ENCODE data around the gene CCIN.
"Not testable (repeated sequence)": the region's sequence is repeated elsewhere in the genome, so short reads cannot be mapped to it uniquely, and the experiment has no call there.

Gene CCIN

GRCh38 chr9:36162211-36162738 lies 6.9 kb upstream of the CCIN start:
- DNase-seq = no peak

- DNase-seq = no peak
Measured at GRCh38 chr9:36163049-36163785, 6.0 kb upstream of the CCIN start.

- no peak for DNase-seq
Measured at GRCh38 chr9:36163786-36164170, 5.4 kb upstream of the CCIN start.

DNA sequence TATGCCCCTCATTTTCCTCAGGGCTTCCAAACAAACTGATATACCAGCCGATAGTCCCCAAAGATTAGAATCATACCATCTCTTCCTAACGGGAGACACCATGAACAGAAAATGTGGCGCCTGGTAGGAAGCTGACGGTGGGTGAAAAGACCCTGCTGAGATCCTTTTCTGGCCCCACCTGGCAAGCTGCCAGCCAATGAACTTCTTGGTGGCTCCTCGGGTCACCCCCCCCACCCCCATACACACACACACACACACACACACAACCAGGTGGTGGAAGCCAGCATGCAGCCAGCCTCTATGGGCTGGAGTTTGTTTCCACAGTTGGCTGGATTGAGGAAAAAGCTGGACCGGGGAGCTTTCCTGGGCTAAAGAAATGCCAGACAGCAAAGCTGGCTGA lies 4.8 kb upstream of the CCIN start:
- no peak for DNase-seq

DNA sequence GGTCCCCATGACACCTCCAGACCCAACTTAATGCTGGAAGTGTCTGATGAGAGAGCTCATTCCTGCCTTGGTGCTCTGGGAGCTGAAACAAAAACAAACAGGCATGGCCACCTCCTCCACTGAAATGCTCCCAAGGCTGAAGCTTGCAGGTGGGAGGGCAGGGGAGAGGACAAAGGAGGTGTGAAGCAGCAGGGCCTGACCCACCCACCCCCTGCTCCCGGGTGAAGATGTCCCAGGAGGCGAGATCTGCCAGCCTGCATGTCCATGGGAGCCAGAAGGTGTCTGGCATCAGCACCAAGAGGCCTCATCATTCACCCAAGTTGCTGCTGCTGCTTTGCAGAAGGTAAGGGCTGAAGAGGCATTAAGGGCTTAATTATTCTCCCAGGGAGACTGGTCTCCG lies 4.2 kb upstream of the CCIN start:
- DNase-seq = no peak

GRCh38 chr9:36165826-36166167 lies 3.4 kb upstream of the CCIN start:
- DNase-seq = no peak

- DNase-seq = peak; percentile 84 to 89
Measured at GRCh38 chr9:36166168-36166927, 2.8 kb upstream of the CCIN start.

DNA sequence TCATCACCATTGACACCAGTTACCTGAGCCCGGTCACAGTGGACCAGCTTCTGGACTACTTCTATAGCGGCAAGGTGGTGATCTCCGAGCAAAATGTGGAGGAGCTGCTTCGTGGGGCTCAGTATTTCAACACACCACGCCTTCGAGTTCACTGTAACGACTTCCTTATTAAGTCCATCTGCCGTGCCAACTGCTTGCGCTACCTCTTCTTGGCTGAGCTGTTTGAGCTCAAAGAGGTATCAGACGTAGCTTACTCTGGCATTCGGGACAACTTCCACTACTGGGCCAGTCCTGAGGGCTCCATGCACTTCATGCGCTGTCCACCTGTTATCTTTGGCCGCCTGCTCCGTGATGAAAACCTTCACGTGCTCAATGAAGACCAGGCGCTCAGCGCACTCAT lies 520 bp downstream of the CCIN start:
- DNase-seq = no peak

DNA sequence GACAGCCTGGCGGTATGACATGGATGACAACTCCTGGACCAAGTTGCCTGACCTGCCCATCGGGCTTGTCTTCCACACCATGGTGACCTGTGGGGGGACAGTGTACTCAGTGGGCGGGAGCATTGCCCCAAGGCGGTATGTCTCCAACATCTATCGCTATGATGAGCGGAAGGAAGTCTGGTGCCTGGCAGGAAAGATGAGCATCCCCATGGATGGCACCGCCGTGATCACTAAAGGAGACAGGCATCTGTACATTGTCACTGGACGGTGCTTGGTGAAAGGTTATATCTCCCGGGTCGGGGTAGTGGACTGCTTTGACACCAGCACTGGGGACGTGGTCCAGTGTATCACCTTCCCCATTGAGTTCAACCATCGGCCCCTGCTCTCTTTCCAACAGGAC lies 1.3 kb downstream of the CCIN start:
- DNase-seq = no peak

GRCh38 chr9:36173861-36174260 lies 4.7 kb downstream of the CCIN start:
- DNase-seq = no peak

- DNase-seq = no peak
Measured at GRCh38 chr9:36174271-36174670, 5.1 kb downstream of the CCIN start.

- no peak for DNase-seq
Measured at GRCh38 chr9:36174731-36175130, 5.5 kb downstream of the CCIN start.

- not testable (repeated sequence) for DNase-seq
Measured at GRCh38 chr9:36175209-36175608, 6.0 kb downstream of the CCIN start.

- not testable (repeated sequence) for DNase-seq
Measured at GRCh38 chr9:36176496-36176895, 7.3 kb downstream of the CCIN start.

GRCh38 chr9:36177571-36177970 lies 8.4 kb downstream of the CCIN start:
- no peak for DNase-seq

- DNase-seq = not testable (repeated sequence)
Measured at GRCh38 chr9:36180243-36180642, 11.1 kb downstream of the CCIN start.

- DNase-seq = no peak
Measured at GRCh38 chr9:36187414-36187813, 18.2 kb downstream of the CCIN start.

DNA sequence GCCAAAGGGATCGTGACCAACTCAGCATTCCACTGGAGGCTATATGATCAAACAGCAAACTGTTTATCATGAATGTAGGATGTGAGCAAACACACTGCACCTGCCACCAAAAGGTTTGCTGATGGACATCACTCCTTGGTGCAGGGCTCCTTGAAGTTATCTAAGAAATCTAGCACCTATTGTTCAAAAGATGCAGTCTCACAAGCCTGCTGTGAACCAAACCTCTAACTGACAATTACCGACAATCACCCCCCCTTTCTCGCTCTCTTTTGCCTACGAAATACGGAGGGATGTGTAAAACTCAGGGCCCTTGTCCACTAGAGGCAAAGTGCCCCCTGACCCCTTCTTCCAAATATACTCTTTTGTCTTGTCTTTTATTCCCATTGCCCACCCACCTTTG lies 19.0 kb downstream of the CCIN start:
- no peak for DNase-seq

DNA sequence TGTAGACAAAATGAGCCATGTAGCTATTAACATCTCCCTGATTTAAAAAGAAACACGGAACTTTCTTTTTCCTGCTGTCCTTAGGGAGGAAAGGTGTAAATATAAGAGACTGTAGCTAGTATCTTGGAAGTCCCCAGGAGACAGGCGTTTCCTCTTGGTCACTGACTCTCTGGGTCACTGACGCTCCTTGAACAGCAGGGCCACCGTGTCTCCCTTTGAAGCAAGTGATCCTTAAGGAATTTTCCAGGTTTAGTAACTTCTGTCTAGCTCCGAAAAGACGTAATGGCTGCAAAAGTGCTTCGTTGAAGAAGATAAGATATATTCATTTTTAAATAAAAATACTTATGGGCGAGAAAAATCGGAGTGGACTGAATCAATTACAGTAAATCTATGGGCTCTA lies 20.8 kb downstream of the CCIN start:
- no peak for DNase-seq

DNA sequence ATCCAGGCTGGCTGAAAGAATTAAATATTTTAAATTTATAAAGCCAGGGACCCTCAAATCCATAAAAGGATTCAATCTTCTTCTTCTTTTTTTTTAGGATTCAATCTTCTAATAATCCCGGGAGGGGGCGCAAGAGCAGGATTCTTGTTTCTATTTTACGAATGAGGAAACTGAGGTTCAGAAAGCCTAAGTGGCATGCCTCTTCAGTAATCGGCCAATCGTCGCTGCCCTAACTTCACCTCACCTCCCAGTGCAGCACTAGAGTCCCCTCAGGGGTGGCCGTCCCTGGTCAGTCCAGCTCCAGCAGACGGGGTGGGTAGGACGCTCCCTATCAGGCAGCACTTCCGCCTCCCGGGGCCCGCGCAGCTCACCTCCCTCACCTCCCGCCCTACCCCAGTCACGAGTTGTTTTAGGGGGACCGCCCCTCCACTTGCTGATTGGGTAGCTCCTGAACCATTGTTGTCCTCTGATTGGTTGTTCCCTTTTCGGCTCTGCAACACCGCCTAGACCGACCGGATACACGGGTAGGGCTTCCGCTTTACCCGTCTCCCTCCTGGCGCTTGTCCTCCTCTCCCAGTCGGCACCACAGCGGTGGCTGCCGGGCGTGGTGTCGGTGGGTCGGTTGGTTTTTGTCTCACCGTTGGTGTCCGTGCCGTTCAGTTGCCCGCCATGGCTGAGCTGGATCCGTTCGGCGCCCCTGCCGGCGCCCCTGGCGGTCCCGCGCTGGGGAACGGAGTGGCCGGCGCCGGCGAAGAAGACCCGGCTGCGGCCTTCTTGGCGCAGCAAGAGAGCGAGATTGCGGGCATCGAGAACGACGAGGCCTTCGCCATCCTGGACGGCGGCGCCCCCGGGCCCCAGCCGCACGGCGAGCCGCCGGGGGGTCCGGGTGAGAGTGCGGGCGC lies 21.5 kb downstream of the CCIN start, which contains the start of gene CLTA:
CLTA (plus strand) TSS at position 534 of the 902 bp plus-strand sequence; CDS start at position 670, 136 bp downstream.
- DNase-seq = peak; percentile 84 to 89

DNA sequence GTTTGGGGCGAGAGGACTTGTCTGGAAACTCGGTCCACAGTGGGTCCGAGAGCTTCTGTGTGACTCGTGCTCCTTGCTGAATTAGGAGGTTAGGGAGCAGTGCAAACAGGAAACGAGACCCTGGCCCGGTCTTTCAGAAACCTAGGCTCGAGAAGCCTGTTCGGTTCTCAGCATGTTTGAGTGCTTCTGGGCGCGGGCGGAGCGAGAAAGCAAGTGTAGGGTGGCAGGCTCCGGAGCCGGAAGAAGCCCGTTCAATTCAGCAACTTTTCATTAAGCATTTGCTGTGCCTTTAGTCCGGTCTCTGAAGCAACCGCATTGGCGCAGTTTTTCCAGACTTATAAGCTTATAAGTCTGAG lies 22.1 kb downstream of the CCIN start:
- DNase-seq = peak; percentile 24 to 37

DNA sequence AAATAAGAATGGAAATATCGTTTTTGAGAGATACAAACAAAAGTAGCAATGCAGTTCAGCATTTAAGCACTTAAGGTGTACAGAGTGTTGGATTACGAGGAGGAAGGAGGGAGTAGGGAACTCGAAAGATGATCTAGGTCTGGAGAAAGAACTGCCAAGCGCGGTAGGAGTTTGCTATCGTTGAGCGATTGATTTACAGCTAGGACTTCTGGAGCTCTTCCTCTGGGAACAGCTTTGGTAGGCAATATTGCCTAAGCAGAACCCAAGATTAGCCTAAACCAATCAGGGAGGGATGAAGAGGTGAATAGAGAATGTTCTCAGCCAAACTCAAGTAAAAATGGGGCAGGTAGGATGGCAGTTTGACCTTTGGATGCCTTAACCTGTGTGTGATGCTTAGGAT lies 22.5 kb downstream of the CCIN start:
- DNase-seq = no peak

DNA sequence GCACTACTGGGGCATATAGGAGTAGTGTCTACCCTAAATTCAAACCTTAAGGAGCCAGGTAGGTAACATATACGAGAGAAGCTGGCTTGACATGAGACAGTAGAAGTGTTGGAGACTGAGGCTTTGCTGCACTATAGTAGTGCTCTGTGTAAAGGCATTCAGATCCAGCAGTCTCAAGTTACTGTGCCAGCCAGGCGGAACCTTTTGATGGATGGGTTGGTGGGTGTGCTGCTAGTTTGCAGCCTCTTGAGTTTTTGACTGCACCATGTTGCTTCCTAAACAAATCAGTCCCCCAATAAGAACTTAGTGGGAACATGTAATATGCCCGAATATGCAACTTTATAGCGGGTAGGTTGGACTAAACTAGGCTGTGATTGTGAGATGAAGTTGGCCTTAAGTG lies 23.0 kb downstream of the CCIN start:
- DNase-seq = no peak

Data from stimulated activated CD4-positive, alpha-beta T cell treated with anti-CD3 and anti-CD28 coated beads, Interleukin-2, amount 100 ng/mL, for 48 hours (primary cell).